ENCODE data around the gene ZC3H7B.

The ZC3H7B gene

DNA sequence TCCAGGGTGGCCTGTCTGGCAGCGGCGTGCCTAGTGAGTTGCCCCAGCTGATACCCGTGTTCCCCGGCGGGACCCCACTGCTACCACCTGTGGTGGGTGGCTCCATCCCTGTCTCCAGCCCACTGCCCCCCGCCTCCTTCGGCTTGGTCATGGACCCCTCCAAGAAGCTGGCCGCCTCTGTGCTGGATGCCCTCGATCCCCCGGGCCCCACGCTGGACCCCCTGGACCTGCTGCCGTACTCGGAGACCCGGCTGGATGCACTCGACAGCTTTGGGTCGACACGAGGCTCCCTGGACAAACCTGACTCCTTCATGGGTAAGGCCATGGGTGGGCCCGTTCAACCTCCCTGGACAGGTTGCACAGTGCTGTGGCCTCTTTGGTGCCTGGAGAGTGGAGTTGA is 38.5 kb downstream of the ZC3H7B start:
- TF ChIP-seq NFIC (IDR thresholded peaks at IDR 0.05): no peak
- TF ChIP-seq RAD21 (IDR thresholded peaks at IDR 0.05; ENCODE audit: low read depth): no peak
- TF ChIP-seq, protein P1, sequence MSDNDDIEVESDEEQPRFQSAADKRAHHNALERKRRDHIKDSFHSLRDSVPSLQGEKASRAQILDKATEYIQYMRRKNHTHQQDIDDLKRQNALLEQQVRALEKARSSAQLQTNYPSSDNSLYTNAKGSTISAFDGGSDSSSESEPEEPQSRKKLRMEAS (IDR thresholded peaks at IDR 0.05): no peak
- TF ChIP-seq YY1 (IDR thresholded peaks at IDR 0.05; ENCODE audit: low read depth): no peak
- no peak for TF ChIP-seq TCF12 (IDR thresholded peaks at IDR 0.05; ENCODE audit: low read depth)
- TF ChIP-seq TAF1 (IDR thresholded peaks at IDR 0.05; ENCODE audit: low read depth): no peak

DNA sequence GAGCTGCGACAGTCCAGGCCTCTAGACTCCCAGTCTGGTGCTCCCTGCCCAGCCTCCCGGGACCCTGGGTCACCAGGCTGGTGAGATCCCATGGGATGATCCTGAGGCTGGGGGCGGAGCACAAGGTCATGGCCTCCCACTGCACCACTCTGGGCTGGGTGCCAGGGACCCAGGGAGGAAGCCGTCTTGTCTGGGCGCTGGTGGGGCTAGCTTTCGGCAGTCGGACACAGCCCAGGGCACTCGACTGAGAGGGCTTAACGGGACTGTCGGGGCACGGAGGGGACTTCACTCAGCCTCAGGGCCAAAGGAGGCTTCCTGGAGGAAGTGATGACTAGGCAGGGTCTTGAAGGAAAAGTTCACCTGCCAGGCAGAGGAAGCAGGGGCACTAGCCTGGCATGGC is 39.0 kb downstream of the ZC3H7B start:
- TF ChIP-seq EGR1 (IDR thresholded peaks at IDR 0.05) (no peak), TCF12 (IDR thresholded peaks at IDR 0.05; ENCODE audit: low read depth) (no peak), ZBTB7A (IDR thresholded peaks at IDR 0.05; ENCODE audit: low read depth) (no peak), EP300 (IDR thresholded peaks at IDR 0.05; ENCODE audit: borderline replicate concordance) (no peak), TAF1 (IDR thresholded peaks at IDR 0.05; ENCODE audit: low read depth) (no peak), NFIC (IDR thresholded peaks at IDR 0.05) (no peak), CREB1 (IDR thresholded peaks at IDR 0.05; ENCODE audit: low read depth) (no peak), TEAD4 (IDR thresholded peaks at IDR 0.05) (no peak), CEBPB (IDR thresholded peaks at IDR 0.05) (no peak), RAD21 (IDR thresholded peaks at IDR 0.05; ENCODE audit: low read depth) (no peak), FOXM1 (IDR thresholded peaks at IDR 0.05; ENCODE audit: borderline replicate concordance, low read depth) (no peak), YY1 (IDR thresholded peaks at IDR 0.05; ENCODE audit: low read depth) (no peak)
- TF ChIP-seq, protein P1 (IDR thresholded peaks at IDR 0.05): no peak
- TF ChIP-seq, protein P2, sequence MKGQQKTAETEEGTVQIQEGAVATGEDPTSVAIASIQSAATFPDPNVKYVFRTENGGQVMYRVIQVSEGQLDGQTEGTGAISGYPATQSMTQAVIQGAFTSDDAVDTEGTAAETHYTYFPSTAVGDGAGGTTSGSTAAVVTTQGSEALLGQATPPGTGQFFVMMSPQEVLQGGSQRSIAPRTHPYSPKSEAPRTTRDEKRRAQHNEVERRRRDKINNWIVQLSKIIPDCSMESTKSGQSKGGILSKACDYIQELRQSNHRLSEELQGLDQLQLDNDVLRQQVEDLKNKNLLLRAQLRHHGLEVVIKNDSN (IDR thresholded peaks at IDR 0.05): no peak
- TF ChIP-seq, protein P3, sequence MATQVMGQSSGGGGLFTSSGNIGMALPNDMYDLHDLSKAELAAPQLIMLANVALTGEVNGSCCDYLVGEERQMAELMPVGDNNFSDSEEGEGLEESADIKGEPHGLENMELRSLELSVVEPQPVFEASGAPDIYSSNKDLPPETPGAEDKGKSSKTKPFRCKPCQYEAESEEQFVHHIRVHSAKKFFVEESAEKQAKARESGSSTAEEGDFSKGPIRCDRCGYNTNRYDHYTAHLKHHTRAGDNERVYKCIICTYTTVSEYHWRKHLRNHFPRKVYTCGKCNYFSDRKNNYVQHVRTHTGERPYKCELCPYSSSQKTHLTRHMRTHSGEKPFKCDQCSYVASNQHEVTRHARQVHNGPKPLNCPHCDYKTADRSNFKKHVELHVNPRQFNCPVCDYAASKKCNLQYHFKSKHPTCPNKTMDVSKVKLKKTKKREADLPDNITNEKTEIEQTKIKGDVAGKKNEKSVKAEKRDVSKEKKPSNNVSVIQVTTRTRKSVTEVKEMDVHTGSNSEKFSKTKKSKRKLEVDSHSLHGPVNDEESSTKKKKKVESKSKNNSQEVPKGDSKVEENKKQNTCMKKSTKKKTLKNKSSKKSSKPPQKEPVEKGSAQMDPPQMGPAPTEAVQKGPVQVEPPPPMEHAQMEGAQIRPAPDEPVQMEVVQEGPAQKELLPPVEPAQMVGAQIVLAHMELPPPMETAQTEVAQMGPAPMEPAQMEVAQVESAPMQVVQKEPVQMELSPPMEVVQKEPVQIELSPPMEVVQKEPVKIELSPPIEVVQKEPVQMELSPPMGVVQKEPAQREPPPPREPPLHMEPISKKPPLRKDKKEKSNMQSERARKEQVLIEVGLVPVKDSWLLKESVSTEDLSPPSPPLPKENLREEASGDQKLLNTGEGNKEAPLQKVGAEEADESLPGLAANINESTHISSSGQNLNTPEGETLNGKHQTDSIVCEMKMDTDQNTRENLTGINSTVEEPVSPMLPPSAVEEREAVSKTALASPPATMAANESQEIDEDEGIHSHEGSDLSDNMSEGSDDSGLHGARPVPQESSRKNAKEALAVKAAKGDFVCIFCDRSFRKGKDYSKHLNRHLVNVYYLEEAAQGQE (IDR thresholded peaks at IDR 0.05; ENCODE audit: low read depth): no peak

DNA sequence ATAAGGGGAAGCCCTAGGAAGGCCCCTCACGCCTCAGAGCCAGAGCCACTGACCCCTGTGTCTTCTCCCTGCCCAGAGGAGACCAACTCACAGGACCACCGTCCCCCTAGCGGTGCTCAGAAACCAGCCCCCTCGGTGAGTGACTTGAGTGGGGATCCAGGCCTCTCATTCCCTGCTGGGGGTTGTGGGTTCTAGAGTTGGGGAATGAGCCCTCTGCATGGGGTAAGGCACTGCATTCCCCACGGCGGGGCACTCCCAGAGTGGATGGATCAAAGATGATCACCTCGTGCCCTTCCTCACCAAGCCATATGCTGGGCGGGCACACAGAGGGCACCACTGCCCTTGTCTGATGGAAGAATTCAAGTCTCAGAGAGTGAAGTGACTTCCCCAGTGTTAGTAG is 39.7 kb downstream of the ZC3H7B start:
- TF ChIP-seq NFIC (IDR thresholded peaks at IDR 0.05): no peak
- TF ChIP-seq EP300 (IDR thresholded peaks at IDR 0.05; ENCODE audit: borderline replicate concordance): no peak
- no peak for TF ChIP-seq TCF12 (IDR thresholded peaks at IDR 0.05; ENCODE audit: low read depth)
- TF ChIP-seq ZBTB7A (IDR thresholded peaks at IDR 0.05; ENCODE audit: low read depth): no peak
- TF ChIP-seq TAF1 (IDR thresholded peaks at IDR 0.05; ENCODE audit: low read depth): no peak
- TF ChIP-seq CEBPB (IDR thresholded peaks at IDR 0.05): no peak

DNA sequence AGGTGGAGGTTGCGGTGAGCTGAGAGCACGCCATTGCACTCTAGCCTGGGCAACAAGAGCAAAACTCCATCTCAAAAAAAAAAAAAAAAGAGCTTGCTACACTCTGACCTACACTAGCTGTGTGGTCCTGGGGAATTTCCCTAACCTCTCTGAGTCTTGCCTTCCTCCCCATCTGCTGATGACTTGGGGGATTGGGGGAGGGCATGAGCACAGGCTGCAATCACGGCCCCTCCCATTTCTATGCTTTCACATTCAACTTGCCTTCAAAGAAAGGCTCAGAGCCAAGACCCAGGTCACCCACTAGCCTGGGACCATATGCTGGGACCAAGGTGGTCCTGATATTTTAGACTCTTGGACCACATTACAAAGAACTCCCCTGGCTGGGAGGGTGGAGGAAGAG is 40.7 kb downstream of the ZC3H7B start:
- no peak for TF ChIP-seq ZBTB7A (IDR thresholded peaks at IDR 0.05; ENCODE audit: low read depth)
- no peak for TF ChIP-seq RAD21 (IDR thresholded peaks at IDR 0.05; ENCODE audit: low read depth)
- TF ChIP-seq, protein P1 (IDR thresholded peaks at IDR 0.05): no peak
- no peak for TF ChIP-seq NFIC (IDR thresholded peaks at IDR 0.05)
- TF ChIP-seq CREB1 (IDR thresholded peaks at IDR 0.05; ENCODE audit: low read depth): no peak
- no peak for TF ChIP-seq YY1 (IDR thresholded peaks at IDR 0.05; ENCODE audit: low read depth)
- TF ChIP-seq CEBPB (IDR thresholded peaks at IDR 0.05): no peak
- no peak for TF ChIP-seq TEAD4 (IDR thresholded peaks at IDR 0.05)
- no peak for TF ChIP-seq TAF1 (IDR thresholded peaks at IDR 0.05; ENCODE audit: low read depth)
- no peak for TF ChIP-seq EGR1 (IDR thresholded peaks at IDR 0.05)
- TF ChIP-seq EP300 (IDR thresholded peaks at IDR 0.05; ENCODE audit: borderline replicate concordance): no peak
- TF ChIP-seq, protein P3 (IDR thresholded peaks at IDR 0.05; ENCODE audit: low read depth): no peak
- TF ChIP-seq, protein P2 (IDR thresholded peaks at IDR 0.05): no peak
- TF ChIP-seq FOXM1 (IDR thresholded peaks at IDR 0.05; ENCODE audit: borderline replicate concordance, low read depth): no peak
- no peak for TF ChIP-seq TCF12 (IDR thresholded peaks at IDR 0.05; ENCODE audit: low read depth)

DNA sequence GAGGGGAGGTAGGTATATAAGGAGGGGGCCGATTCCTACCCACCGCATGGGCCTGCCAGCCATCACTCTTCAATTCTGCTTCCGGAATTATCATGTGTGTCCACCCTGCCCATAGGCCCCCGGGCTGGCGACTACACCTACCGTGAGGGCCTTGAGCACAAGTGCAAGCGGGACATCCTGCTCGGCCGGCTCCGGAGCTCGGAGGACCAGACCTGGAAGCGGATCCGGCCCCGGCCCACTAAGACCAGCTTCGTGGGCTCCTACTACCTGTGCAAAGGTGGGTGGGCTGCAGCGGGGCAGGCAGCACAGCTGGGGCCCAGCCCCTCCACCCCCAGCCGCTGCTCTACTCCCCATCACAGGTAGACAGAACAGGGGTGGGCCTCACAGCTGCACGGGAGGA is 42.0 kb downstream of the ZC3H7B start:
- TF ChIP-seq RAD21 (IDR thresholded peaks at IDR 0.05; ENCODE audit: low read depth): no peak
- no peak for TF ChIP-seq FOXM1 (IDR thresholded peaks at IDR 0.05; ENCODE audit: borderline replicate concordance, low read depth)
- TF ChIP-seq NFIC (IDR thresholded peaks at IDR 0.05): no peak

DNA sequence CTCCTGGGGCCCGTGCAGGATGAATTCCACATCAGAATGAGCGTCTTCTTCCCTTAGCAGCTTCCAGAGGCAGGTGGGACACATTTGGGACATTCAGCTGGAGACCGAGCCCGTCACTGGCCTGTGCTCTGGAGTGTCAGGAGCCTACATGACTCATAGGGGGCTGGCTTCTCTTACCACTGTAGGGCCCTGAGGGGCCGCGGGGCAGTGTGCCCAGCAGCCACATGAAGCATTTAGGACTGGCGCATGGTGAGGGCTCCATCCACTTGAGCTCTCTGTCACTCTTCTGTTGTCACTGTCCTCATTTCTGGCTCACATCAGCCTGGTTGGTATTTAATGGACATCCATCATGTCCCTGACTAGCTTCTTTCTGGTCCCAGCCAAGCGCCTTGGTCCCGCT is 42.4 kb downstream of the ZC3H7B start:
- TF ChIP-seq CEBPB (IDR thresholded peaks at IDR 0.05): no peak
- TF ChIP-seq, protein P3 (IDR thresholded peaks at IDR 0.05; ENCODE audit: low read depth): no peak
- no peak for TF ChIP-seq ZBTB7A (IDR thresholded peaks at IDR 0.05; ENCODE audit: low read depth)
- no peak for TF ChIP-seq TCF12 (IDR thresholded peaks at IDR 0.05; ENCODE audit: low read depth)
- TF ChIP-seq CREB1 (IDR thresholded peaks at IDR 0.05; ENCODE audit: low read depth): no peak
- TF ChIP-seq EGR1 (IDR thresholded peaks at IDR 0.05): no peak
- TF ChIP-seq RAD21 (IDR thresholded peaks at IDR 0.05; ENCODE audit: low read depth): no peak
- TF ChIP-seq, protein P2 (IDR thresholded peaks at IDR 0.05): no peak
- no peak for TF ChIP-seq FOXM1 (IDR thresholded peaks at IDR 0.05; ENCODE audit: borderline replicate concordance, low read depth)
- no peak for TF ChIP-seq EP300 (IDR thresholded peaks at IDR 0.05; ENCODE audit: borderline replicate concordance)
- TF ChIP-seq, protein P1 (IDR thresholded peaks at IDR 0.05): no peak
- TF ChIP-seq YY1 (IDR thresholded peaks at IDR 0.05; ENCODE audit: low read depth): no peak
- no peak for TF ChIP-seq NFIC (IDR thresholded peaks at IDR 0.05)
- no peak for TF ChIP-seq TEAD4 (IDR thresholded peaks at IDR 0.05)
